GM21367 (cell line): Measurements from ENCODE around the gene PGLYRP1.

Source experiments
- ATAC-seq: cut with Tn5 transposase; IDR thresholded peaks from one replicate; pipeline ENCODE4 v1.9.1; 2021; ENCODE audit not compliant: unreplicated experiment

The PGLYRP1 gene

GRCh38 chr19:46002678-46003275, 20.1 kb downstream of the PGLYRP1 start:
- no peak for ATAC-seq

GRCh38 chr19:46000491-46001246, 22.2 kb downstream of the PGLYRP1 start:
- no peak for ATAC-seq

GRCh38 chr19:45999653-46000121, 23.2 kb downstream of the PGLYRP1 start:
- ATAC-seq = no peak

- no peak for ATAC-seq
These were observed 24.0 kb downstream of the PGLYRP1 start for GRCh38 chr19:45998834-45999233.

GRCh38 chr19:45996933-45997332, 25.9 kb downstream of the PGLYRP1 start:
- no peak for ATAC-seq

- no peak for ATAC-seq
These were observed 27.0 kb downstream of the PGLYRP1 start for GRCh38 chr19:45995715-45996385.

- ATAC-seq = peak; percentile 90
These were observed 27.7 kb downstream of the PGLYRP1 start, which contains the start of gene CCDC61 for GRCh38 chr19:45994998-45995714. CCDC61 (plus strand) TSS chr19:45995467; CDS start chr19:46003019, 7,552 bp downstream.

- peak; percentile 2 for ATAC-seq
These were observed 28.3 kb downstream of the PGLYRP1 start for GRCh38 chr19:45994456-45994997.

GRCh38 chr19:45990113-45990728, 32.6 kb downstream of the PGLYRP1 start:
- ATAC-seq = no peak

GRCh38 chr19:45985321-45985720, 37.5 kb downstream of the PGLYRP1 start:
- ATAC-seq = no peak

- no peak for ATAC-seq
These were observed 41.5 kb downstream of the PGLYRP1 start for GRCh38 chr19:45981350-45981749.

GRCh38 chr19:45978156-45978555, 44.7 kb downstream of the PGLYRP1 start:
- no peak for ATAC-seq

- ATAC-seq = no peak
These were observed 46.7 kb downstream of the PGLYRP1 start for GRCh38 chr19:45976178-45976577.

- no peak for ATAC-seq
These were observed 47.4 kb downstream of the PGLYRP1 start for GRCh38 chr19:45975306-45976070.

- ATAC-seq = no peak
These were observed 49.1 kb downstream of the PGLYRP1 start, which contains the start of gene NOVA2 for GRCh38 chr19:45973553-45974338. NOVA2 (minus strand) TSS chr19:45973865; CDS start chr19:45973351, 514 bp downstream.

- ATAC-seq = no peak
These were observed 49.8 kb downstream of the PGLYRP1 start for GRCh38 chr19:45972947-45973540.

GRCh38 chr19:45972081-45972946, 50.5 kb downstream of the PGLYRP1 start:
- ATAC-seq = no peak
